ENCODE results near the gene MS4A10. TPM values are rescaled to one million over a fixed set of nuclear protein-coding genes. Genes with fewer than 3 reads are reported as not detected.

The MS4A10 gene
- total and polyA plus RNA-seq, 10 of the 15 experiments (the other 5 are each of a cell fraction or from before 2014, with no cell fraction given), result not detected

DNA sequence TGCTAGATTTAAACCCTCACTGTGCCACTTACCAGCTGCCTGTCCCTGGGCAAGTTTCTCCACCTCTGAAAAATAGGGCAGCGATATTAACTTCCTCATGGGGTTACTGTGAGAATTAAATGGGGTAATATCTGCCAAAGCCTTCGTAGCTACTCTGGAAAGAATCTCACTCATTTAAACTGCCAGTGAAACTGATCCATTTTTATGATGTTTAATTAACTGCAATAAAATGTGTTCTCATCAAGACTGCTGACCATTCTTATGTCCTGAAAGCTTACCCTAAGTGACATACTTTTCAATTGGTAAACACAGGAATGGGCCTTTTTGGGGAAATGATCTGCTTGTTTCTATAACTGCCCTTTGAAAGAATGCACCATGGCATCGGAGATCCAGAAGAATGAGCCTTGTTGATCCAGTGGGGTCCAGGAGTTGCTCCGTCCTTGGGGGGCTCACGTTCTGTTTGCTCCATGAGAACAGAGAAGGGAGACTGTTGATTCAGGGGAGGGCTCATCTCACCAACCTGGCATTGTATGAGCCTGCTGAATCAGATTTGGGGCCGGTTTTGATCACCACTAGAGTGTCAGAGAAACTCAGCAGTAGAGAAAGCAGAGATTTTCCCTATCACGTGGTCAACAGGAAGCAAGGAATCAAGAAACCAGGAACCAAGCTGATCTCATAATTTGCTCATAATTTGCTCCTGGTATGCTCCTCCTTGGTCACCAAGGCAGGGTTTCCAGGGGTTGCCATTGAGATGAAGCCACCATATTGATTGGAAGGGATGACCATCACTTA lies 49.8 kb downstream of the MS4A10 start:
- RAD21 ChIA-PET (ENCODE audit: unreplicated experiment), result no interaction called here
- no peaks in the 10 kb centered on the region for H3K36me3 ChIP-seq (ENCODE audit: control insufficient read depth in 2 of 2, insufficient read depth in 2 of 2, low read length in 1 of 2)
- no TSS peak for BruUV-seq (replicated peaks)
- H3K4me1 ChIP-seq (ENCODE audit: control insufficient read depth, insufficient read depth, low read length), result no peaks in the 10 kb centered on the region; the same call in 1 of the 2 replicates
- H3K27me3 ChIP-seq (replicated peaks in 1 of 2; ENCODE audit: control insufficient read depth in 2 of 2, insufficient read depth in 2 of 2, low read length in 1 of 2), result no peaks in the 10 kb centered on the region
- no peak overlapping the region for H2AFZ ChIP-seq (ENCODE audit: control insufficient read depth, low read depth, low read length)
- no peak overlapping the region for H3K9ac ChIP-seq (ENCODE audit: control insufficient read depth, insufficient read depth, low read length)
- 42% methylated on average over 7 of the region's 7 CpGs for WGBS (ENCODE audit: insufficient coverage, insufficient replicate concordance, low lambda C conversion rate, missing lambda C conversion rate)
- H3K9me3 ChIP-seq (replicated peaks; ENCODE audit: control insufficient read depth, insufficient read depth, low read length), result no peaks in the 10 kb centered on the region
- no peak for FAIRE-seq
- no peak for DNase-seq (ENCODE audit: low read depth, low spot score)
- POLR2A ChIA-PET, result no interaction called here
- H3K4me3 ChIP-seq, result no peak overlapping the region
- CTCF ChIA-PET, result interaction anchor here (1.0 to 7.8 kb wide), 4 partner anchors 53 to 68 kb away, joined by 3 to 135 read pairs (median 56); partner anchors contain the start of gene PRPF19
- no peaks in the 10 kb centered on the region for H3K79me2 ChIP-seq (ENCODE audit: control insufficient read depth, insufficient read depth, low read length)
- SMC1A ChIA-PET (ENCODE audit: uncharacterized antibody, unreplicated experiment), result interaction anchor here (0.9 kb wide), 1 partner anchor 61 kb away, joined by 3 read pairs; no protein-coding TSS in a partner anchor
- H4K20me1 ChIP-seq (ENCODE audit: control insufficient read depth, insufficient read depth), result no peaks in the 10 kb centered on the region
- H3K4me2 ChIP-seq (ENCODE audit: control insufficient read depth, insufficient read depth), result no peak overlapping the region
- TF ChIP-seq E2F8 (IDR thresholded peaks at IDR 0.05; ENCODE audit: low read depth, partially characterized antibody) (no peak), SMAD1 (IDR thresholded peaks at IDR 0.05; ENCODE audit: low read depth, partially characterized antibody) (no peak), TARDBP (IDR thresholded peaks at IDR 0.05; ENCODE audit: borderline replicate concordance) (no peak), EGR1 (IDR thresholded peaks at IDR 0.05; ENCODE audit: borderline replicate concordance in 1 of 2, low read depth in 2 of 2, low read length in 2 of 2) (no peak)
- no peak overlapping the region for H3K27ac ChIP-seq (ENCODE audit: control insufficient read depth, insufficient read depth)
- in situ Hi-C loops (cut with MboI), result loop anchor here (5.0 kb wide), 2 partner anchors 62 to 347 kb away; no protein-coding TSS in a partner anchor
- intact Hi-C loops (cut with micrococcal nuclease; ENCODE audit: unreplicated experiment), result no loop called here
- ATAC-seq, result no peak
